ENCODE data around the gene SPIC. TPM values are rescaled to one million over a fixed set of nuclear protein-coding genes. Genes with fewer than 3 reads are reported as not detected.

SPIC gene
- total RNA-seq (not detected), polyA plus RNA-seq (under 1 TPM in 1 of 3 donors, not detected in 2; 0.77 TPM)

DNA sequence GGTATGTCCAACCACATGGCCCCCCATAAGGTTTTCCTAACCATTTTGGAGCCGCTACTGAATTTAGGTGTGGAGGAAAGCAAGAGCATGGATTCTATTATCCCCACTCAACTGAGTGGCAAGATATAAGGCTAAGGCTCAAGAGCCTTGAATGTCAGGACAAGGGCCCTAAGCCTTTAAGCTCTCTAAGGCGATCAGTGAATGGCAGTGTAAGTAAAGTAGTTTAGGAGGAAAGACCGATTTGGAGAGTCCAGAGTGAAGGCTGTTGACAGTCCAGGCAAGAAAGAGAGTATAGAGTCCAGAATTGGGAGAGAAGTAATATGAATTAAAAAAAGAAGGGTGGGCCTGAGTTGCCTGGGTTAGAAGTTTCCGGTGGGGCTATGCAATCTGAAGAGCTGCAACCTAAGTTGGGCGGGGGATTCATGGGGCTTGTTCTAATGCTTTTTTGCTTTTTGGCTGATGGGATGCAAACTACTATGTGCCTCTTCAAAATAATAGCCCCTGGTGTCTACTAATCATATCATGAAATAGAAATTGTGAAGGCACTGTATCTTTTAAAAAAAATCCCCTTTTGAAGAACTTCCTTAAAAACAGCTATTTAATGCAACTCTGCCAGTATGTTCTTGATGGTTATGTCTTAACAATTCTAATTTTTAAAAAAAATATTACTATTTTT is at the start of gene SPIC:
SPIC (plus strand) TSS at position 626 of the 676 bp plus-strand sequence. CDS start 1,569 bp downstream, outside the sequence.
- TF ChIP-seq EP300 (IDR thresholded peaks at IDR 0.05), result no peak
- no peak for TF ChIP-seq POLR2AphosphoS5 (IDR thresholded peaks at IDR 0.05)
- no peak for TF ChIP-seq POLR2A (IDR thresholded peaks at IDR 0.05)
- TF ChIP-seq, protein P1, sequence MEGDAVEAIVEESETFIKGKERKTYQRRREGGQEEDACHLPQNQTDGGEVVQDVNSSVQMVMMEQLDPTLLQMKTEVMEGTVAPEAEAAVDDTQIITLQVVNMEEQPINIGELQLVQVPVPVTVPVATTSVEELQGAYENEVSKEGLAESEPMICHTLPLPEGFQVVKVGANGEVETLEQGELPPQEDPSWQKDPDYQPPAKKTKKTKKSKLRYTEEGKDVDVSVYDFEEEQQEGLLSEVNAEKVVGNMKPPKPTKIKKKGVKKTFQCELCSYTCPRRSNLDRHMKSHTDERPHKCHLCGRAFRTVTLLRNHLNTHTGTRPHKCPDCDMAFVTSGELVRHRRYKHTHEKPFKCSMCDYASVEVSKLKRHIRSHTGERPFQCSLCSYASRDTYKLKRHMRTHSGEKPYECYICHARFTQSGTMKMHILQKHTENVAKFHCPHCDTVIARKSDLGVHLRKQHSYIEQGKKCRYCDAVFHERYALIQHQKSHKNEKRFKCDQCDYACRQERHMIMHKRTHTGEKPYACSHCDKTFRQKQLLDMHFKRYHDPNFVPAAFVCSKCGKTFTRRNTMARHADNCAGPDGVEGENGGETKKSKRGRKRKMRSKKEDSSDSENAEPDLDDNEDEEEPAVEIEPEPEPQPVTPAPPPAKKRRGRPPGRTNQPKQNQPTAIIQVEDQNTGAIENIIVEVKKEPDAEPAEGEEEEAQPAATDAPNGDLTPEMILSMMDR (IDR thresholded peaks at IDR 0.05), result no peak
- no peaks in the 10 kb centered on the region for H3K4me1 ChIP-seq
- no peak for DNase-seq
- no peaks in the 10 kb centered on the region for H3K9me3 ChIP-seq
- no peaks in the 10 kb centered on the region for H3K36me3 ChIP-seq
- H3K27me3 ChIP-seq, result no peaks in the 10 kb centered on the region
- intact Hi-C loops (cut with DNase I), result no loop called here
- 88 to 92% methylated on average over 5 of the region's 5 CpGs for WGBS, 2 donors
- H3K4me3 ChIP-seq, result no peak within 1 kb of the TSS
- no peak within 1 kb of the TSS for H3K27ac ChIP-seq

DNA sequence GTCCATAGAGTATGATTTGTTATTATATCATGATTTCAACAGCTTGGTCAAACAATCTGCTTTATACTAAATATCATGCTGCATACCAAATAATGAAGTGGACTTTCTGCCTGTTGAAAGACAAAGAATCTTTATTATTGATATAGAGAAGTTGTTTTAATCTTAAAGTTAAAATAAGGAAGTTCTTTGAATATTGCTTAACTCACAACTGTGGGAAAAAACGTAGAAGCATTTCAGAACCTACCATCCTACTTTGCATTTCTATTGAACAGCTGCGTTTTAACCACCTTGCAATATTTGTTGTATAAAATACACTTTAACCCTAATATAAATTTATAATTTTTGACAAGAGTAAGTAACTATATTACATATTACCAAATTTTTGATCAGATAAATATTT is 44.7 kb upstream of the SPIC start:
- no peaks in the 10 kb centered on the region for H3K9me3 ChIP-seq
- intact Hi-C loops (cut with DNase I), result no loop called here
- H3K4me3 ChIP-seq, result no peak overlapping the region
- no peak overlapping the region for H3K27ac ChIP-seq
- H3K27me3 ChIP-seq, result no peaks in the 10 kb centered on the region
- H3K4me1 ChIP-seq, result no peaks in the 10 kb centered on the region
- H3K36me3 ChIP-seq, result no peaks in the 10 kb centered on the region
- 40 to 68% methylated on average over 2 of the region's 2 CpGs for WGBS, 2 donors
- no peak for DNase-seq
- TF ChIP-seq POLR2AphosphoS5 (IDR thresholded peaks at IDR 0.05) (no peak), POLR2A (IDR thresholded peaks at IDR 0.05) (no peak), EP300 (IDR thresholded peaks at IDR 0.05) (no peak)
- TF ChIP-seq, protein P1 (IDR thresholded peaks at IDR 0.05), result no peak

DNA sequence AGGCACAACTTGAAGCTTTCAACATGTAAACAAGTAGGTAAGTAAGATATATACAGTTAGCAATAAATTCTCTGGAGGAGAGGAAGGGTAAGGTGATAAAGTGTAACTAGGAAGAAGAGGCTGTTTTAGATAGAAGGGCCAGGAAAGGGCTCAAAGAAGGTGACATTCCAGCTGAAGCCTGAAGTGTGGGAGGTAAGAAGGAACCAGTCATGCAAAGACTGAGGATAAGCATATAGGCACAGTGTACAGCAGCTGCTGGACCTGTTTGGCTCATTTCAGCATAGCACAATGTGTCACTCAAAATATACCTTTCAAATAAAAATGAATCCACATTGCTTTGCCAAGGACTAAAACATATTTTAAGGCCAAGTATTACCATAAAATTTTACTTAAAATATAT is 39.0 kb upstream of the SPIC start:
- intact Hi-C loops (cut with DNase I), result no loop called here
- Histone ChIP-seq H3K4me1 (no peaks in the 10 kb centered on the region), H3K27me3 (no peaks in the 10 kb centered on the region), H3K36me3 (no peaks in the 10 kb centered on the region), H3K27ac (no peak overlapping the region), H3K4me3 (no peak overlapping the region), H3K9me3 (no peaks in the 10 kb centered on the region)
- no peak for DNase-seq
- TF ChIP-seq, protein P1 (IDR thresholded peaks at IDR 0.05), result no peak
- TF ChIP-seq POLR2AphosphoS5 (IDR thresholded peaks at IDR 0.05), result no peak

DNA sequence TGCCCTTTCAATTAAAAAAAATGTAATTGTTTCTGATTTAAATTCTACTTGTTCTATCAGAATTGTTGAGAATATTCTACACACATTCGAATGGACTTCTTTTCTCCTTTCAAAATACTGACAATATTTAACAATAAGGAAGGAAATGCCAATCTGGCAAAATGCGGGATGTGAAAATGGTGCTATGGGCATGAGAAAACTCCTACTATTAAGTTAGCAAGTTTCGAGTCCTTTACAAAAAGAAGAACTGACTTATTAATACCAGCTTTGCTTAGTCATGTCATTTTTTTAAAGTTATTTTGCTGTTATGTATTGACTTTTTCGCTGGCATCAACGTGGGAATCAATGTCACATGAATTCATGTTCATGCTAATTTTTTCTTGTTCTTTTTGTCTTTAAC is 35.9 kb upstream of the SPIC start:
- H3K27ac ChIP-seq, result no peak overlapping the region
- H3K4me1 ChIP-seq, result no peaks in the 10 kb centered on the region
- no peak for TF ChIP-seq POLR2AphosphoS5 (IDR thresholded peaks at IDR 0.05)
- TF ChIP-seq, protein P1 (IDR thresholded peaks at IDR 0.05), result no peak
- TF ChIP-seq EP300 (IDR thresholded peaks at IDR 0.05), result no peak
- no peak for TF ChIP-seq POLR2A (IDR thresholded peaks at IDR 0.05)
- intact Hi-C loops (cut with DNase I), result no loop called here
- 58 to 79% methylated on average over 5 of the region's 5 CpGs for WGBS, 2 donors
- no peaks in the 10 kb centered on the region for H3K36me3 ChIP-seq
- no peak overlapping the region for H3K4me3 ChIP-seq
- no peak for DNase-seq
- no peaks in the 10 kb centered on the region for H3K9me3 ChIP-seq
- no peaks in the 10 kb centered on the region for H3K27me3 ChIP-seq

All from sigmoid colon (tissue), 7 donors.